ENCODE measurements around the gene ITGAV. TPM values are rescaled to one million over a fixed set of nuclear protein-coding genes. Genes with fewer than 3 reads are reported as not detected.

The ITGAV gene
- total RNA-seq, 4 donors from 2014 or later, result 98.4 to 117 (median 105) TPM

DNA sequence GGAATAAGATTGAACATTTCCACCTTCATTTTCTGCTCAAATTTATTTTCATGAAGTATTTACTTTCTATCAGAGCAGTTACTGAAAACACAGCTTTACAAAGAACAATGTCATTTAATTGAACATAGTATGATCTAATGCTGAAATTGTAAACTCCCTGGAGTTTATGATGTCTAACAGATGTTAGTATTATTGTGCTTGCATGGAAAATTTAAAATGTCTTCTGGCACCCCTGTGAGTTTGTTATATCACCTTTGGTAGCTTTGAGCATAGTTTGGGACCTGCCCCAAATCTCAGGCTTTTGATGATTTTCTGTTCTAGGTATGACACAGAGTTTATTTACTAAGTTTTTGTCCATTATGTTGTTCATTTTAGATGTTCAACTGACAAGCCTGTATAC, 132.1 kb downstream of the ITGAV start:
- intact Hi-C loops (cut with DNase I), result no loop called here
- H3K36me3 ChIP-seq, result no peaks in the 10 kb centered on the region
- TF ChIP-seq POLR2AphosphoS5 (IDR thresholded peaks at IDR 0.05) (no peak), POLR2A (IDR thresholded peaks at IDR 0.05; ENCODE audit: low read depth) (no peak), EP300 (IDR thresholded peaks at IDR 0.05) (no peak)
- TF ChIP-seq, protein P1, sequence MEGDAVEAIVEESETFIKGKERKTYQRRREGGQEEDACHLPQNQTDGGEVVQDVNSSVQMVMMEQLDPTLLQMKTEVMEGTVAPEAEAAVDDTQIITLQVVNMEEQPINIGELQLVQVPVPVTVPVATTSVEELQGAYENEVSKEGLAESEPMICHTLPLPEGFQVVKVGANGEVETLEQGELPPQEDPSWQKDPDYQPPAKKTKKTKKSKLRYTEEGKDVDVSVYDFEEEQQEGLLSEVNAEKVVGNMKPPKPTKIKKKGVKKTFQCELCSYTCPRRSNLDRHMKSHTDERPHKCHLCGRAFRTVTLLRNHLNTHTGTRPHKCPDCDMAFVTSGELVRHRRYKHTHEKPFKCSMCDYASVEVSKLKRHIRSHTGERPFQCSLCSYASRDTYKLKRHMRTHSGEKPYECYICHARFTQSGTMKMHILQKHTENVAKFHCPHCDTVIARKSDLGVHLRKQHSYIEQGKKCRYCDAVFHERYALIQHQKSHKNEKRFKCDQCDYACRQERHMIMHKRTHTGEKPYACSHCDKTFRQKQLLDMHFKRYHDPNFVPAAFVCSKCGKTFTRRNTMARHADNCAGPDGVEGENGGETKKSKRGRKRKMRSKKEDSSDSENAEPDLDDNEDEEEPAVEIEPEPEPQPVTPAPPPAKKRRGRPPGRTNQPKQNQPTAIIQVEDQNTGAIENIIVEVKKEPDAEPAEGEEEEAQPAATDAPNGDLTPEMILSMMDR (IDR thresholded peaks at IDR 0.05), result no peak

DNA sequence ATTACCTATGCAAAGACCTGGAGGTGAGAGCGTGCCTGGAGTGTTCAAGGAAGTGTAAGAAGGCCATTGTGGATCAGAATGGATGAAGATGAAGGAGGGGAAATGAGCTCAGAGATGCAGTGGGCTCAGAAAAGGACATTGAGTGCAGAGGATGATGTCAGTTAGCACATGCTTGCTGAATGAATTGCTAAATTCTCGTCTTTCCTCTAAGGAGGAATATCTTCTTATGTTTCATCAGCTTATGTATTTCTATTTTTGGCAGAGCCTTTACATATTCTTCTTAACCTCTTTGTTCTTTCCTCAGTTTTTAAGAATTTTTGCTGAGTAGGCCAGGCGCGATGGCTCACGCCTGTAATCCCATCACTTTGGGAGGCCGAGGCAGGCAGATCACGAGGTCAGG, 134.9 kb downstream of the ITGAV start:
- H3K36me3 ChIP-seq, result no peaks in the 10 kb centered on the region
- H3K27ac ChIP-seq (replicated peaks in 1 of 4), result no peak overlapping the region
- DNase-seq (ENCODE audit: extremely low spot score), result no peak
- H3K4me3 ChIP-seq, result no peak overlapping the region
- TF ChIP-seq POLR2AphosphoS5 (IDR thresholded peaks at IDR 0.05) (no peak), EP300 (IDR thresholded peaks at IDR 0.05) (no peak), POLR2A (IDR thresholded peaks at IDR 0.05; ENCODE audit: low read depth) (no peak)
- TF ChIP-seq, protein P1 (IDR thresholded peaks at IDR 0.05), result no peak
- H3K27me3 ChIP-seq, result no peaks in the 10 kb centered on the region
- no peaks in the 10 kb centered on the region for H3K9me3 ChIP-seq
- no peaks in the 10 kb centered on the region for H3K4me1 ChIP-seq
- 93% methylated on average over 7 of the region's 7 CpGs for WGBS
- intact Hi-C loops (cut with DNase I), result no loop called here

More for the DNA sequence above, 132.1 kb downstream of the ITGAV start:
- H3K4me3 ChIP-seq, result no peak overlapping the region
- DNase-seq (ENCODE audit: extremely low spot score), result no peak
- no peaks in the 10 kb centered on the region for H3K27me3 ChIP-seq
- H3K9me3 ChIP-seq, result no peaks in the 10 kb centered on the region
- H3K27ac ChIP-seq (replicated peaks in 1 of 4), result no peak overlapping the region
- peaks cover 0 to 6% (median 0%) of the 10 kb centered on the region in 4 donors for H3K4me1 ChIP-seq

DNA sequence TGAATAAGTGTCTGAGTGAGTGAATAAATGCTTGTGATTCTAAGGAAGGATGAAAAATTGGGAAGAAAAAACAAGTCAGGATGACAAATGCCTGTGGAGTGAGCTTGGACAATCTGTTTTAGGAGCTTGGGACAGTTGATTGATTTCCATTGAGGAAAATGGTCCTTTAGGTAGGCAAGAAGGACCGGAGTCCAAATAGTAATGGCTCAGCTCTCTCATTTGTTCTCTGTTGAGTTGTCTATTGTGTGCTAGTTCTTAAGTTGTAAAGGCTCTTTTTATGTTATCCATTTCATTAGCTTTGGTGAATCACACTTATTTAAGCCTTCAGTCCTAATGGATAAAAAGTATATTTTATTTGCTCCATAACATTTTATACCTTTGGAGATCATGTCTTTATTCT, 135.9 kb downstream of the ITGAV start:
- TF ChIP-seq, protein P1 (IDR thresholded peaks at IDR 0.05), result no peak
- TF ChIP-seq POLR2AphosphoS5 (IDR thresholded peaks at IDR 0.05) (no peak), POLR2A (IDR thresholded peaks at IDR 0.05; ENCODE audit: low read depth) (no peak), EP300 (IDR thresholded peaks at IDR 0.05) (no peak)
- H3K36me3 ChIP-seq, result no peaks in the 10 kb centered on the region
- H3K4me1 ChIP-seq, result no peaks in the 10 kb centered on the region
- no peak overlapping the region for H3K4me3 ChIP-seq
- no peaks in the 10 kb centered on the region for H3K9me3 ChIP-seq
- no peak overlapping the region for H3K27ac ChIP-seq (replicated peaks in 1 of 4)
- H3K27me3 ChIP-seq, result no peaks in the 10 kb centered on the region
- WGBS, result 90% methylated on average over 1 of the region's 1 CpG
- intact Hi-C loops (cut with DNase I), result no loop called here
- no peak for DNase-seq (ENCODE audit: extremely low spot score)

DNA sequence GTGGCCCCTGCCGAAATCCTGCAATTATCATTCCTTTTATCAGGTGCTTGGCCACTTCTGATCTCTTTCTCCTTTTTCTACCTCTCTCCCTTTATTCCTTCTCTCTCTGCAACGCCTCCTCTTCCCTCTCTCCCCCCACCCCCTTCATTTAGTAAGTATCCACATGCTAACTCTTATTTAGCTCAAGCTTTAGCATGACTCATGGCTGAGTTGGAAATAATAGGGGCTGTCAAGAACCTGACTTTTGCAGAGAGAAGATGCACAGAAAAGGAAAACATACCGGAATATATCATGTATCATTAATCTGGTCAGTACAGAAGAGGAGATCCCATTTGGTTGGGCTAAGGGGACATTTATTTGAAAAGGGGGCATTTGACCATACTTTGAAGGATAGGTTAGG, 137.1 kb downstream of the ITGAV start:
- 72% methylated on average over 3 of the region's 3 CpGs for WGBS
- DNase-seq (ENCODE audit: extremely low spot score), result no peak
- Histone ChIP-seq H3K9me3 (no peaks in the 10 kb centered on the region), H3K4me1 (no peaks in the 10 kb centered on the region), H3K4me3 (no peak overlapping the region), H3K27ac (replicated peaks in 1 of 4) (no peak overlapping the region), H3K36me3 (no peaks in the 10 kb centered on the region), H3K27me3 (no peaks in the 10 kb centered on the region)
- TF ChIP-seq EP300 (IDR thresholded peaks at IDR 0.05) (no peak), POLR2A (IDR thresholded peaks at IDR 0.05; ENCODE audit: low read depth) (no peak), POLR2AphosphoS5 (IDR thresholded peaks at IDR 0.05) (no peak)
- TF ChIP-seq, protein P1 (IDR thresholded peaks at IDR 0.05), result no peak
- intact Hi-C loops (cut with DNase I), result no loop called here

DNA sequence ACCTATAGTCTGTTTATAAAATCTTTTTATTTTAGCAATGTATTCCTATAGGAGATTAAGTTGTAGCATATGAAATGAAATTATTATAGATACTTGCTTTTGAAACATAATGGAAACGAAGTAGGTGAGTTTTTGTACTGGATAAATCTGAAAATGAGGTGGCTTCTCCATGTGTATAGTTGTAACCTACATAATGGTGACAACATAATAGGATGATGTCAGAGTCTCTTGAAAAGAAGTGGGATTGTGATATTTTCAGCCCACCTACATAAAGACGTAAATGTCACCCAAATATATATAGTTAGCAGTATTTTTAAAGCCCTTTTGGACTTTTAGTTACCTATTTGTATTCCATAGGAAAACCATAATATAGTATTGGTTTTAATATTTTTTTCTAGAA, 138.8 kb downstream of the ITGAV start:
- intact Hi-C loops (cut with DNase I), result no loop called here
- no peak overlapping the region for H3K4me3 ChIP-seq
- WGBS, result 94% methylated on average over 2 of the region's 2 CpGs

More for the DNA sequence above, 138.8 kb downstream of the ITGAV start:
- no peak for DNase-seq (ENCODE audit: extremely low spot score)
- H3K27me3 ChIP-seq, result no peaks in the 10 kb centered on the region
- TF ChIP-seq EP300 (IDR thresholded peaks at IDR 0.05), result no peak
- no peak for TF ChIP-seq POLR2A (IDR thresholded peaks at IDR 0.05; ENCODE audit: low read depth)
- no peak for TF ChIP-seq POLR2AphosphoS5 (IDR thresholded peaks at IDR 0.05)
- TF ChIP-seq, protein P1 (IDR thresholded peaks at IDR 0.05), result no peak
- H3K36me3 ChIP-seq, result no peaks in the 10 kb centered on the region
- no peak overlapping the region for H3K27ac ChIP-seq (replicated peaks in 1 of 4)
- H3K4me1 ChIP-seq, result no peaks in the 10 kb centered on the region
- H3K9me3 ChIP-seq, result no peaks in the 10 kb centered on the region

Data from esophagus muscularis mucosa (tissue), 4 donors.